HG03378 (cell line): ENCODE measurements around the gene ANKS1B.

Experiments
- ATAC-seq: cut with Tn5 transposase; IDR thresholded peaks from one replicate; pipeline ENCODE4 v1.9.1; 2021; ENCODE audit warnings: mild to moderate bottlenecking, moderate library complexity; ENCODE audit not compliant: unreplicated experiment

ANKS1B gene

GRCh38 chr12:99146185-99146584 lies 838.6 kb downstream of the ANKS1B start:
- no peak for ATAC-seq

GRCh38 chr12:99142651-99143050 lies 842.1 kb downstream of the ANKS1B start:
- no peak for ATAC-seq

GRCh38 chr12:99140017-99140720 lies 844.6 kb downstream of the ANKS1B start:
- ATAC-seq: no peak

GRCh38 chr12:99138393-99138792 lies 846.3 kb downstream of the ANKS1B start:
- ATAC-seq: no peak

- ATAC-seq: no peak
Observed at GRCh38 chr12:99137124-99137855, 847.4 kb downstream of the ANKS1B start.

- ATAC-seq: no peak
Observed at GRCh38 chr12:99136516-99136915, 848.2 kb downstream of the ANKS1B start.

- ATAC-seq: no peak
Observed at GRCh38 chr12:99135376-99135775, 849.4 kb downstream of the ANKS1B start.

- ATAC-seq: no peak
Observed at GRCh38 chr12:99133401-99133800, 851.3 kb downstream of the ANKS1B start.

GRCh38 chr12:99131751-99132199 lies 853.0 kb downstream of the ANKS1B start:
- peak; percentile 26 for ATAC-seq

GRCh38 chr12:99130808-99131553 lies 853.8 kb downstream of the ANKS1B start:
- peak; percentile 98 for ATAC-seq

- ATAC-seq: no peak
Observed at GRCh38 chr12:99128246-99128802, 856.4 kb downstream of the ANKS1B start.

- no peak for ATAC-seq
Observed at GRCh38 chr12:99122959-99123358, 861.8 kb downstream of the ANKS1B start.

- no peak for ATAC-seq
Observed at GRCh38 chr12:99122496-99122895, 862.2 kb downstream of the ANKS1B start.

GRCh38 chr12:99121546-99121945 lies 863.2 kb downstream of the ANKS1B start:
- ATAC-seq: no peak

- ATAC-seq: no peak
Observed at GRCh38 chr12:99119943-99120342, 864.8 kb downstream of the ANKS1B start.

- no peak for ATAC-seq
Observed at GRCh38 chr12:99119449-99119848, 865.3 kb downstream of the ANKS1B start.

GRCh38 chr12:99111600-99111999 lies 873.1 kb downstream of the ANKS1B start:
- no peak for ATAC-seq

GRCh38 chr12:99110868-99111267 lies 873.9 kb downstream of the ANKS1B start:
- no peak for ATAC-seq

- ATAC-seq: no peak
Observed at GRCh38 chr12:99110212-99110611, 874.5 kb downstream of the ANKS1B start.

GRCh38 chr12:99108924-99109323 lies 875.8 kb downstream of the ANKS1B start:
- ATAC-seq: no peak

GRCh38 chr12:99099786-99100185 lies 885.0 kb downstream of the ANKS1B start:
- ATAC-seq: no peak
